GM21576 (cell line): ENCODE measurements around the gene TNS1.
A peak's percentile ranks its signal among the peaks of the same experiment; 100 is the strongest.
"Not testable (repeated sequence)": the region's sequence is repeated elsewhere in the genome, so short reads cannot be mapped to it uniquely, and the experiment has no call there.

Experiments
- ATAC-seq: cut with Tn5 transposase; IDR thresholded peaks from one replicate; pipeline ENCODE4 v1.9.1; 2021; ENCODE audit warnings: mild to moderate bottlenecking, moderate library complexity; ENCODE audit not compliant: unreplicated experiment

Gene TNS1

DNA sequence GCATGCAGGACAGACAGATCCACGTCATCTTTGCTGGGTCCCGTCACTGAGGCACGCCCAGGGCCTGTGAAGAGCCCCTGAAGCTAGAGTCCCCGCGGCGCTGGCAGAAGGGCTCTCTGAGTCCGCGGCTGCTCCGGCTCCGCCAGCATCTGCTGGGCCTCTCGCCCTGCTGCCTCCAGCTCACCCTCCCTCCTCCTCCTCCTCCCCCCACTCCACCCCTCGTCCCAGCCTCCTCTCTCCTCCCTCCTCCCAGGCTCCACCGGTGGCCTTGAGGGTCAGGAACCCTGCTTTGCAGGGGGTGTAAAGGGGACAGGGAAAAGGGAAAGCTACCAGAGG, at the start of gene TNS1:
TNS1 (minus strand) TSS at position 151 of the 336 bp plus-strand sequence; CDS start at position 28, 123 bp downstream.
- ATAC-seq = no peak

GRCh38 chr2:218051903-218052302, 49.1 kb upstream of the TNS1 start:
- no peak for ATAC-seq

DNA sequence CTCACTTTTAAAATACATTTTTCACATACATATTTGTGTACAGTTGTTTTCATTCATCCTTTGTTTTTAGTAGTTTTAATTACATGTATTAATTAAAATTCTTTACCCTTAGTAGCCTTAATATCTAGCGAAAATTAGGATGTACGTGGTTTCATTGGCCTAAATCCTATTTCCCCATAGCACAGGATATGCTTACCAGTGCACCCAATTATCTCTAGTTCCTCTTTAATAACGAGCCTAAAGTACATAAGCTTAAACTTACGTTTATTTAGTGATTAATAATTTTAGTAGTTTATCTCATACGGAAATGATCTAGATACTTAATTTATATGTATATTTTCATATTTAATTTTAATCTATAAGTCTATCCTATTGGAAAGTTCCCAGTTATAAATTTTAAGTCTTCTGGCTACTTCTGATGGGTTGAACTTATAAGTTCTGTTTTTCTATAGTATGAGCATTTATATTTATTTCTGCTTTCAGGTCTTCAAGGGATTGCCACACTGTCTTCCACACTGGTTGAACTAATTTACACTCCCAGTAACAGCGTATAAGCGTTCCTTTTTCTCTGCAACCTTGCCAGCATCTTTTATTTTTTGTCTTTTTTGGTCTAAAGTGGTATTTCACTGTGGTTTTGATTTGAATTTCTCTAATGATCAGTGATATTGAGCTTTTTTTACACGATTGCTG, 44.9 kb upstream of the TNS1 start:
- no peak for ATAC-seq

GRCh38 chr2:218046238-218046637, 43.4 kb upstream of the TNS1 start:
- ATAC-seq = peak; percentile 96

DNA sequence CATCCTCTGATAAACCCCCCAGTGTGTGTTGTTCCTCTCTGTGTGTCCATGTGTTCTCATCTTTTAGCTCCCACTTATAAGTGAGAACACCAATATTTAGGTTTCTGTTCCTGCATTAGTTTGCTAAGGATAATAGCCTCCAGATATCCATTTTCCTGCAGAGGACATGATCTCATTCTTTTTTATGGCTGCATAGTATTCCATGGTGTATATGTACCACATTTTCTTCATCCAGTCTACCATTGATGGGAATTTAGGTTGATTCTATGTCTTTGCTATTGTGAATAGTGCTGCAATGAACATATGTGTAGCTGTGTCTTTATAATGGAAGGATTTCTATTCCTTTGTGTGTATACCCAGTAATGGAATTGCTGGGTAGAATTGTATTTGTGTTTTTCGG, 41.8 kb upstream of the TNS1 start:
- ATAC-seq = not testable (repeated sequence)

DNA sequence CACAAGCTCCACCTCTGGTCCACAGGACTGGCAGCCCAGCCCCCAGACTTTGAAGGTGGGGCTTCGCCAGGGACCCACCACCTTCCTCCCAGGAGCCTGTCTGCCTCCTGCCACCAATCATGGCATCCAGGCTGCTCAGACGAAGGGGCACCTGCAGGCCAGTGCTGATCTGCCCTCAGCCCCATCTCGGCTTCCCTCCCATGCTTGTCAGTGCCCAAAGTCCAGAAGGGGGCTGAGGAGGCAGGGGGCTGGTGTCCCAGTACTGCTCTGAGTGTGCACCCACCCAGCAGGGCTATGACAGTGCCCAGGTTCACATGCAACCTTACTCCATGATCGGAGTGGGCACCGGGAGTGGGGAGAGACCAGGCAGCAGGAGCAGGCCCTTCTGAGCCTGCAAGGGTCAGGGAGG, 40.9 kb upstream of the TNS1 start:
- ATAC-seq = no peak

DNA sequence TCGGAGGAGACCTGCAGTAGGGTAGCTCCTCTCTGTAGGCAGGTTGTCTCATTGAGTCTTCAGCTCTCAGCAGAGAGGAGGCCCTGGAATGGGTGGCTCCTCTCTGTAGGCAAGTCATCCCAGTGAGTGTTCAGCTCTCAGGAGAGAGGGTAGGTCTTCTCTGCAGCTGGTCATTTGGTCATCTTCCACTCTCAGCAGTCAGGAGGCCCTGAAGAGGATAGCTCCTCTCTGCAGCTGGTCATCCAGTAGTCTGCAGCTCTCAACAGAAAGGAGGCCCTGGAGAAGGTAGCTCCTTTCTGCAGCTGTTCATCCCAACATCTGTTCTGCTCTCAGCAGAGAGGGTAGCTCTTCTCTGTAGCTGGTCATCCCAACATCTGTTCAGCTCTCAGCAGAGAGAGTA, 40.3 kb upstream of the TNS1 start:
- no peak for ATAC-seq

- ATAC-seq = no peak
Observed at GRCh38 chr2:218041302-218042168, 38.7 kb upstream of the TNS1 start.

GRCh38 chr2:218040883-218041282, 38.1 kb upstream of the TNS1 start:
- ATAC-seq = no peak

DNA sequence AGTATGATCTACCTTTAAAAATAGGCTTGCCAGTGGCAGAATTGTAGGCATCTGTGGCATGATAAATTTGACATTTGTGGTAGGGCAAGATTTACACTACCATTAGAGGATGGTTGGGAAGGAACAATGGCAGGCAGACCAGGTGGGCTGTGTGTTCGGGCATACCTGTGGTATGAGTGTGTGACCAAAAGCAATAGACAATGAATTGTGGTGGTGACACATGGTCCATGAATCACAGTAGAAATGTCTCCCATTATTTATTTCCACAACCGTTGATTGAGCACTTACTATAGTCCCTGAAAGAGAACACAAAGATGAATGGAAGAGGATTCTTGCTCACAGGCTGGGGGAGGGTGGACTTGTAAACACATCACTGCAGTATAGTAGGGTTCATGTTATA, 36.4 kb upstream of the TNS1 start:
- no peak for ATAC-seq

DNA sequence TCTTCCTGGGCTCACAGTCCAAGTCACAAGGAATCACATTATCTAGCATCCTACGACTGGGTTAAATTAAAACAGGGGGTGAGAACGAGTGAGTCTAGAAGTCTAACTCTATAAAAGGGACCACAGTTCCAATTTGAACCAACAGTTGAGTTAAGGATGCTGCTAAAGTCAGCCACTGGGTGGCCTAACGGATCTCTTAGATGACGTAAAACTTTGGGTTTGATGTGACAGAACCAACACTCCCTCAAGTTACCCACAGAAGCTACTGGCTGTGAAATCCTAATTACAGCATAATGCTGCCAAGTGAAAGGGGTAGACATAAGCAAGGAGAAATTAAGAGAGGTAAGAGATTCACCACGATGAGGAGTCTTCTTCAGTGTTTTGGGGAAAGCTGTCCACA, 33.6 kb upstream of the TNS1 start:
- ATAC-seq = no peak

- ATAC-seq = no peak
Observed at GRCh38 chr2:218035463-218036100, 32.8 kb upstream of the TNS1 start.

DNA sequence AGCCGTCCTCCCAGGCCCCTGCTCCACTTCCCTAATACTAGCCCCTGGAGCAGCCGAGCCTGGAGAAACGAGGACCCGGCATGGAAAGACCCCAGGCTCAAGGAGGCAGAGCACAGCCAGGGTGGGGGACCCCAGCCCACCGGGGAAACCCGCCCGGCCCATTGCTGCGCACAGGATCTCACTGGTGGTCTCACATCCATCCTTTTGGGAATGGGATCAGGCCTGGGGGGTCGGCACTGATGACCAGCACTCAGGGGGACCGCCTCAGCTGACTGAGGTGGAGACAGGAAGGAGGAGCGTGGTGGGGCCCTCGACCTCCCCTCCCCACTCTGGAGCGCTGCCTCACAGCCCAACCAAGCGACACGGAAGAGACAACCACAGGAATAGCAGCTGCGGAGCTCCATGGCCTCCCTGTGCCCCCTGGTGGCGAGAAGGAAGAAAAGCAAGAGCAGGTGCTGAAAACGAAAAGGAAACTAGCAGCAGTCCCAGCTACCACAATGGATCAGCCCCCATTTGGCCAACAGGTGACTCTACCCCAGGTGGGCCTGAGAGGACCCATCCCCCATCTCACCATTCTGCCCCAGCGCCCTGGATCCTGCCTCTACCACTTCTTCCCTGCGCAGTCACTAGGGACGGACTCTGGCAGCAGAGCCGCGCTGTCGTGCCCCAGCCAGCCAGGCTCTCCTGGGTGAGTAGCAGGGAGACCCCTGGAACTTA, 31.9 kb upstream of the TNS1 start:
- ATAC-seq = peak; percentile 78

DNA sequence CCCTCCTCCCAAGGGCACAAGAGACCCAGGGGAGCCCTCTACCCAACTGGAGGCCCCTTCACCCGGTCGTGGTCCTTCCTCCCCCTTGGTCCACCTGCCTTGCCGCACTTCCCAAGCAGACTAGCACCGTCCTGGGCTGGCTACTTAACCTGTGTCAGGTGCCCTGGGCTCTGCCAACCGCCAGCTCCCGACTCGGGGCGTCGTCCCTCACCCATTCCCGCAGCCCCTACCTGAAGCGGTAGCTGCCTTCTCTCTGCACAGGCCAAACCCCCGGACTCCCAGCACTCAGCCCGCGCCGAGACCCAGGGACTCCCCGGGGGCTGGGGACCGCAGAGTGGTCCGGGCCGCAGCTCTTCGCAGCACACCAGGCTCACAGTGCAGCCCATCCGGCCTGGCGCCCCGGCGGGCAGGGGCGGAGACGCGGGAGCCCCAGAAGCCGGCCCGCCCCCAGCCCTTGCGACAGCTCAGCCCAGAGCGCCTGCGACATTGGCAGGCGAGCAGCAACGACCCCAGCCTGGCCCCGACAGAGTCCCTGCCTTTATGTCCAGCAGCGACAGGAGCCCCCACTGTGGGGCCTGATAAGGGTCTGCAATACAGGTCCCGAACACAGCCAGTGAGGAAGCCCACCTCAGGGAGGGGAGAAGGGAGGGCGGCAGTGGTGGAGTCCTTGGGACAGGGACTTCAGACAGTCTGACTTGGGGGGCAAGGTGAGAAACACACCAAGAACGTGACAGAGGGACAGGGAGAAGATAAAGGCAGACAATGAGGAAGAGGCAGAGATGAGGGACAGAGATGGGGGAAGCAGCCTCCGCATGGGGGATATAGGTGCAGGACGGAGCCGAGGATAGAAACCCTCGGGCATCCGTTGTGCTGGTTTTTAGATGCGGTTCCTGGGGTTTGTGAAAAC, 31.0 kb upstream of the TNS1 start:
- no peak for ATAC-seq

DNA sequence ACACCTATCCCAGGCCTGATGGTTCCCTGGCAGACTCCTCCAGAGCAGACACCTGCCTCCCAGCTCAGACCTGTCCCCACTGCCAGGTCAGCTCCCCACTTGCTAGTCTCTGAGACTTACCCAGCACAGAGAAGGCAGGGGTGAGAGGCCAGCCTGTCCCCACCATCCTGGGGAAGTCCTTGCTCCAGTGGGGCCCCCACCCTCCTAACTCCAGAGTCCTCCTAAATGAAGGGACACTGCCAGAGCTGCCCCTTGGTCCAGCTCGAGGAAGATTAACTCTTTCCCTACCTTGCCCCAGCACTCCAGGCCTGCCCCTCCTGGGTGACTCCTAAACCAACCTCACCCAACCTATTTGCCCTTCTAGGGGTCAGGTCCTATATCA, 30.4 kb upstream of the TNS1 start:
- ATAC-seq = no peak

DNA sequence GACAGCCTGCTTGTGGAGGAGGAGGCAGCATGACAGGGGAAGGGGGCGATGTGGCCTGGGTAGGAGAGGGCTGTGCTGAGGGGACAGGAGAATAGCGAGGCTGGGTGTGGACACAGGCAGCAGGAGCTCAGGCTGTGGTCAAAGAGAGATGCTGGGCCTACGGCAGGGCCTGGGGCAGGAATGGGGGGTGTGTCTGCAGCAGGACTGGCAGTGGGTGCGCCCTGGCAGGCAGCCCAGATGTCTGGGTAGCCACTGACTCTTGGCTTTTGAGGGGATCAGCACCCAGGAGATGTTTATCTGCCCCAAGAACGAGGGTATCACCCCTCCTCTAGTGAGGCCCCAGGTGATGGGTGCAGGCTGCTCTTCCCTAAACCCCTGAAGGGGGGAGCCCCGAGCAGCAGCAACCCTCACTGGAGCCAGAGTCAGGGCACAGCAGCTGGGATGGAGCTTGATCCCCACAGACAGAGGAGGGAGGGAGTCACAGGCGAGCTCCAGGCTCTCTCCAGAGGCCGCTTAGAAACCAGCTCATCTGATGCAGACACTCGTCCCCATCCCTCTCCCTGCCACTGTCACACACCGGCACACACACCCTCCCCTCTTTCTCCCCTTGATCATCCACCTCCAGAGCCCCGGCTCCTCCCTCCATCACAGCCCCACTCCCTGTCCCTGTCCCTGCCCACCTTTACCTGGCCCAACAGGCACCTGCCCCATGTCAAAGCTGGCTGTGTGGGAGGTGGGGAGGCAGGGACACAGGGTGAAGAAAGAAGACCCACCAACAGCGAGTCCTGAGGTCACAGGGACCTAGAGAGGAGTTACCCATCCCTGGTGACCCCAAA, 29.8 kb upstream of the TNS1 start:
- no peak for ATAC-seq

DNA sequence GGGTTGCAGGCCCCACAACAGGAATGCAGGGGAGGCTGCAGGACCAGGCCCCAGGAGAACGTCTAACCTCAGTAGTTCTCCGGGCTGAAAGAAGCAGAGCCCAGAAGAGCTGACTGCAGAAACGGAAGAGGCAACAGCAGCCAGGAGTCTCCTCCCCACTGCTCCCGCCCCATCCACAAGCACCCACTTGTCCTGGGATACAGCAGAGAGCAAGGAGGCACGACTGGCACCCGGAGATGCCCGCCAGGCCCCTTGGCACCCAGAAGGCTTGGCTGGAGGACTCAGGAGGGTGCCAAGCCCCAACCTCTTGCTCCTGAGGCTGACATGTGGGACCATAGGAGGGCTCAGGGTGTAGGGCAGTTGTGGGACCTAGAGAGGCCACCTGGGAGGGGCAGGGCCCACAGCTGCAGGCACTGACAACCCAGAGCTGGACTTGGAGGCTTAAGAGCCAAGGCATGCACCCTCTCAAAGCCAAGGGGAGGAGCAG, 29.0 kb upstream of the TNS1 start:
- no peak for ATAC-seq

DNA sequence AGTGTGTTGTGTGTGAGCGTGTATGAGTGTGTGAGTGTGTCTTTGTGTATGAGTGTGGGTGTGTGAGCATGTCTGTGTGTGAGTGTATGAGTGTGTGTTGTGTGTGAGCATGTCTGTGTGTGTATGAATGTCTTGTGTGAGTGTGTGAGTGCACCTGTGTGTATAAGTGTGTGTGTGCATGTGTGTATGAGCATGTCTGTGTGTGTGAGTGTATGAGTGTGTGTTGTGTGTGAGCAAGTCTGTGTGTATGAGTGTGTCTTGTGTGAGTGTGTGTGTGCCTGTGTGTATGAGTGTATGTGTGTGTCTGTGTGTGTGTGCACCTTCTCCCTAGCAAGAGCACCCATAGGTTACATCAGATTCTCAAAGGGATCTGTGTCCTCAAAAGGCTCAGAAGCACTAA, 28.5 kb upstream of the TNS1 start:
- ATAC-seq = no peak
